ENCODE results near the gene ANKLE2. TPM values are rescaled to one million over a fixed set of nuclear protein-coding genes. Genes with fewer than 3 reads are reported as not detected.

Gene ANKLE2
- total and polyA plus RNA-seq, 2 of the 13 experiments (the other 11 are each of a cell fraction or from before 2014, with no cell fraction given) = 35.3 to 37.1 TPM

DNA sequence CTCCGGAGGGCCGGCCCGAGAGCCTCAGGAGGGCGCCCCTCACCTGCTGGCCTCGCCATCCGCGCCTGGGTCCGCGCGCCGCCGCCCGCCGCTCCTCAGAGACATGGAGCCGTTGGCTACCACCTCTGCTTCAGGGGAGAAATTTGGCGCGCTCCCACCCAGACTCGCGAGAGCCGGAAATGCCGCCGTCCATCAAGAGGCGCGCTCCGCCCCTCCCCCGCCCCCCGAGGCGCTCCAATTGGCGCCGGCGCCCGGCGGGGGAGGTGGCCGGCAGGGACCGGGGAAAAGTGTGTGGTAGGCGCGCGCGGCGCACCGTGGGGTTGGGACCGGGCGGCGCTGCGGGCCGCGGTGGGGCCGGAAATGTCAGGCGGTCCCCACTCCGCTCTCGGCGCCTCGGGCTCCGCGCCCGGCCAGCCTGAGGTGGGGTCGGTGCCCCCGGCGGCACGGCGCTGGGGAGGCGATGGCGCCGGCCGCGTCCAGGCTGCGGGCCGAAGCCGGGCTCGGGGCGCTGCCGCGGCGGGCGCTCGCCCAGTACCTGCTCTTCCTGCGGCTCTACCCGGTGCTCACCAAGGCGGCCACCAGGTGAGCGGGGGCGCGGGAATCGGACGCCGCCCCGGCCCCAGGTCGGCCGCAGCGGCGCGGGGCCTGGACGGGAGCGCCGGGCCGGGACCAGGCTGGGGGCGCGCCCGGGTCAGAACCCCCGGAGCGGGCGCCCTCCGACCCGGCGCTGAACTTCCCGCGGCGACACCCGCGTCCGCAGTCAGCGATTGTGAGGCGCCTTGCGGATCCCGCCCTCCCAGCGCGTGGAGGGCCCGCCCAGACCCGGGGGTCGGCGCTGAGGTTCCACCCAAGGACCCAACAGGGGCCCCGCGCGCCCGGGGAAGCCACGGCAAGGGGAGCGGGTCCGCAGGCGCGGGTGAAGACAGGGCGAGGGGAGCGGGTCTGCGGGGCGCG is 74.1 kb downstream of the ANKLE2 start, which contains the start of the genes POLE and PXMP2 (continued):
- TF ChIP-seq KLF15 (CRISPR knock-in tag; IDR thresholded peaks at IDR 0.05; ENCODE audit: borderline replicate concordance) = peak; percentile 85; the same call in 1 of the 2 replicates
- TF ChIP-seq ZNF264 (CRISPR knock-in tag; IDR thresholded peaks at IDR 0.05) = no peak
- peak; percentile 42; the same call in 1 of the 2 replicates for TF ChIP-seq SP2 (CRISPR knock-in tag; IDR thresholded peaks at IDR 0.05)
- TF ChIP-seq GATAD1 (CRISPR knock-in tag; IDR thresholded peaks at IDR 0.05) = peak; percentile 86
- no peak for TF ChIP-seq ZNF496 (CRISPR knock-in tag; IDR thresholded peaks at IDR 0.05; ENCODE audit: insufficient replicate concordance)
- TF ChIP-seq KAT8 (CRISPR knock-in tag; IDR thresholded peaks at IDR 0.05) = peak; percentile 54; the same call in 1 of the 2 replicates
- TF ChIP-seq, protein P1, sequence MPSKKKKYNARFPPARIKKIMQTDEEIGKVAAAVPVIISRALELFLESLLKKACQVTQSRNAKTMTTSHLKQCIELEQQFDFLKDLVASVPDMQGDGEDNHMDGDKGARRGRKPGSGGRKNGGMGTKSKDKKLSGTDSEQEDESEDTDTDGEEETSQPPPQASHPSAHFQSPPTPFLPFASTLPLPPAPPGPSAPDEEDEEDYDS (CRISPR knock-in tag; IDR thresholded peaks at IDR 0.05) = peak; percentile 47; the same call in 1 of the 2 replicates
- peak; percentile 73 for TF ChIP-seq KMT2A (CRISPR knock-in tag; IDR thresholded peaks at IDR 0.05)
- TF ChIP-seq, protein P2, sequence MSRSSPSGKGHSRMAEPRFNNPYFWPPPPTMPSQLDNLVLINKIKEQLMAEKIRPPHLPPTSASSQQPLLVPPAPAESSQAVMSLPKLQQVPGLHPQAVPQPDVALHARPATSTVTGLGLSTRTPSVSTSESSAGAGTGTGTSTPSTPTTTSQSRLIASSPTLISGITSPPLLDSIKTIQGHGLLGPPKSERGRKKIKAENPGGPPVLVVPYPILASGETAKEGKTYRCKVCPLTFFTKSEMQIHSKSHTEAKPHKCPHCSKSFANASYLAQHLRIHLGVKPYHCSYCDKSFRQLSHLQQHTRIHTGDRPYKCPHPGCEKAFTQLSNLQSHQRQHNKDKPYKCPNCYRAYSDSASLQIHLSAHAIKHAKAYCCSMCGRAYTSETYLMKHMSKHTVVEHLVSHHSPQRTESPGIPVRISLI (CRISPR knock-in tag; IDR thresholded peaks at IDR 0.05; ENCODE audit: borderline replicate concordance) = no peak
- TF ChIP-seq PRMT3 (CRISPR knock-in tag; IDR thresholded peaks at IDR 0.05; ENCODE audit: borderline replicate concordance, low read depth) = 0 out of 2 replicates have a peak, but pooled peaks have one; percentile 34
- TF ChIP-seq, protein P3, sequence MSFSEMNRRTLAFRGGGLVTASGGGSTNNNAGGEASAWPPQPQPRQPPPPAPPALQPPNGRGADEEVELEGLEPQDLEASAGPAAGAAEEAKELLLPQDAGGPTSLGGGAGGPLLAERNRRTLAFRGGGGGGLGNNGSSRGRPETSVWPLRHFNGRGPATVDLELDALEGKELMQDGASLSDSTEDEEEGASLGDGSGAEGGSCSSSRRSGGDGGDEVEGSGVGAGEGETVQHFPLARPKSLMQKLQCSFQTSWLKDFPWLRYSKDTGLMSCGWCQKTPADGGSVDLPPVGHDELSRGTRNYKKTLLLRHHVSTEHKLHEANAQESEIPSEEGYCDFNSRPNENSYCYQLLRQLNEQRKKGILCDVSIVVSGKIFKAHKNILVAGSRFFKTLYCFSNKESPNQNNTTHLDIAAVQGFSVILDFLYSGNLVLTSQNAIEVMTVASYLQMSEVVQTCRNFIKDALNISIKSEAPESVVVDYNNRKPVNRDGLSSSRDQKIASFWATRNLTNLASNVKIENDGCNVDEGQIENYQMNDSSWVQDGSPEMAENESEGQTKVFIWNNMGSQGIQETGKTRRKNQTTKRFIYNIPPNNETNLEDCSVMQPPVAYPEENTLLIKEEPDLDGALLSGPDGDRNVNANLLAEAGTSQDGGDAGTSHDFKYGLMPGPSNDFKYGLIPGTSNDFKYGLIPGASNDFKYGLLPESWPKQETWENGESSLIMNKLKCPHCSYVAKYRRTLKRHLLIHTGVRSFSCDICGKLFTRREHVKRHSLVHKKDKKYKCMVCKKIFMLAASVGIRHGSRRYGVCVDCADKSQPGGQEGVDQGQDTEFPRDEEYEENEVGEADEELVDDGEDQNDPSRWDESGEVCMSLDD (CRISPR knock-in tag; IDR thresholded peaks at IDR 0.05; ENCODE audit: borderline replicate concordance) = no peak
- peak; percentile 69 for TF ChIP-seq ZMYM4 (CRISPR knock-in tag; IDR thresholded peaks at IDR 0.05)
- TF ChIP-seq CHD2 (IDR thresholded peaks at IDR 0.05; ENCODE audit: low read depth, low read length) = peak; percentile 99
- no peak for TF ChIP-seq NR2F1 (CRISPR knock-in tag; IDR thresholded peaks at IDR 0.05)
- TF ChIP-seq, protein P4, sequence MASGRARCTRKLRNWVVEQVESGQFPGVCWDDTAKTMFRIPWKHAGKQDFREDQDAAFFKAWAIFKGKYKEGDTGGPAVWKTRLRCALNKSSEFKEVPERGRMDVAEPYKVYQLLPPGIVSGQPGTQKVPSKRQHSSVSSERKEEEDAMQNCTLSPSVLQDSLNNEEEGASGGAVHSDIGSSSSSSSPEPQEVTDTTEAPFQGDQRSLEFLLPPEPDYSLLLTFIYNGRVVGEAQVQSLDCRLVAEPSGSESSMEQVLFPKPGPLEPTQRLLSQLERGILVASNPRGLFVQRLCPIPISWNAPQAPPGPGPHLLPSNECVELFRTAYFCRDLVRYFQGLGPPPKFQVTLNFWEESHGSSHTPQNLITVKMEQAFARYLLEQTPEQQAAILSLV (CRISPR knock-in tag; IDR thresholded peaks at IDR 0.05; ENCODE audit: borderline replicate concordance) = peak; percentile 77; the same call in 1 of the 2 replicates
- no peak for TF ChIP-seq SATB2 (CRISPR knock-in tag; IDR thresholded peaks at IDR 0.05)
